GM19372 (cell line): ENCODE data around the gene KY.

ENCODE experiments used
- ATAC-seq: cut with Tn5 transposase; IDR thresholded peaks from one replicate; pipeline ENCODE4 v1.9.1; 2021; ENCODE audit warnings: mild to moderate bottlenecking, low read depth, moderate library complexity; ENCODE audit not compliant: unreplicated experiment

KY gene

GRCh38 chr3:134647902-134648760 is 2.7 kb downstream of the KY start:
- no peak for ATAC-seq

DNA sequence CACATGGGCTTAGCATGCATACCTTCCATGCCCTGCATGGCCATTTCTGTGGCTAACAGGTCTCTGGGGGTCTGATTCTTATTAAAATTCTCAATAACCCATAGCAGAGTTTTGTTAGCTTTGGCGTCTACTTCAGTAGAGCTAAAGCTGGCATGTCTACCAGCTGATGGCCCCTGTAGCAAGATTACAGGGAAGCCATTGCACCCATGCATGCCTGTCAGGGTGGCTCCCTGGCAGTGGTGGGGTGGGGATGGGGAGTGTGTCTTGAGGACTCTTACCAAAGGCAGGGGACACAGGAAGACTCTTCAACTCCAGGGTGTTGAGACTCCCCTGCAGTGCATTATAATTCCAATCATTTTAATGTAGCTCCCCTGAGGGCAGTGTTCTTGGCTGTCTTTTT is 4.7 kb downstream of the KY start:
- ATAC-seq: no peak

DNA sequence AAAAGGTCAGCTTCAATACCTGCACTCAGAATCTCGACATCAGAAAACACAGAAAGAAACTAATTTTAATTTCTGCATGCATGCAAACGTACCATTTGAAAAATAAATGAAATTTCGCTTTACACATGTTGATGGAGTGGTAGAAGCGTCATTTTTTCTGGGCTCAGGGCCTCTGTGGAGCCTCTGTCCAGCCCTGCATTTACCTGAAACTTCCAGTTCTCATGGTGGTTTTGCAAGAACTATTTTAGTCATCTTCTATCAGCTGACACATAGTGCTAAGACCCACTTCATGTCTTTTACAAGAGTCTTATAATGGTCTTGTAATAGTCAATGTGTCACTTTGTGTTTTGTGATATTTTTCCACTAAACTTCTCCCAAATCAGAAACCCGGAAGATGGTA is 5.3 kb downstream of the KY start:
- ATAC-seq: no peak

GRCh38 chr3:134644731-134645514 is 5.9 kb downstream of the KY start:
- ATAC-seq: no peak

- ATAC-seq: no peak
These were observed 7.6 kb downstream of the KY start for GRCh38 chr3:134643150-134643675.

- ATAC-seq: no peak
These were observed 8.2 kb downstream of the KY start for GRCh38 chr3:134642445-134643149.

GRCh38 chr3:134641671-134642300 is 9.0 kb downstream of the KY start:
- no peak for ATAC-seq

- ATAC-seq: no peak
These were observed 9.9 kb downstream of the KY start for GRCh38 chr3:134640872-134641470.

GRCh38 chr3:134640378-134640777 is 10.4 kb downstream of the KY start:
- no peak for ATAC-seq

DNA sequence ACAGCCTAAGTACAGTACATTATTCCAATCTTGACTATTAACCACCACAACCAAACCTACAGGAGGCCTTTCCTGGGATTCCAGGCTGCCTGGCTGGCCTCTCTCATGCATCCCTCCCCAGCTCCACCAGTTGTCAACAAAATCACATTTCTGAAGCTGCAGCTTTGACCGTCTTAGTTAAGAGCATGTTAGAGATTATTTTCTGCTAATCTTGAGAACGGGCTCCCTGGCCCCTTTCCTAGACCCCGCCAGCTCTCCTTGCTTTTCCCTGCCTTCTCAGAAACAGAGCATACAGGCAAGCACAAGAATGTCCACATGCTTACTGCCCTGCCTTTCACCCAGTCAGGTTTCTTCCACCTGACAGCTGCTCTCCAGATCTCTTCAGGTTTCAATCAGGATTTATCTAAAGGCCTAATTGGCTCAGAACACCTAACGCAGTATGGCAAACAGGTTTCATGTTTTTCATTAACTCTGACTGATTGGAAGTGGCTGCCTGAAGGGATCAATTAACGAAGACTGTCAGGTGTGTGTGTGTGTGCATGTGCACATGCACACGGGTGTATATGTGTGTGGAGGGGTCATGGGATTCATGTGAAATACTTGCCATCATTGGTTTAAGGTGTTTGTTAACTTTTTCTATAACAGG is 12.3 kb downstream of the KY start:
- no peak for ATAC-seq

DNA sequence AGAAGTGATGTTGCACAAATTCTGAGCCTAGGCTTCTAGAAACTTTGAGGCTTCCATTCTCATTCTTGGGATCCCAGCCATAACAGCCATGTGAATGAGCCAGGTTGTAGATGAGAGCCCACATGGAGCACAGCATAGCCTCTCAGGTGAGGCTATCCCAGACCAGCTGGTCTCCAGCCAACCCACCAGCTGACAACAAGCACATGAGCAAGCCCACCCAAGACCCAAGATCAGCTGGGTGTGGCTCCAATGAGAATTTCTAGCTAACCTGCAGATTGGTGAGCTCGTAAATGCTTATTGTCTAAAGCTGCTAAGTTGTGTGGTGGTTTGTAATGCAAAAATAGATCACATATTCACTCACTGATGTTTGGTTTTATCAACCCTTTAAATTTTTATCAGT is 14.4 kb downstream of the KY start:
- no peak for ATAC-seq

- no peak for ATAC-seq
These were observed 20.3 kb downstream of the KY start for GRCh38 chr3:134630506-134630905.

GRCh38 chr3:134628884-134629283 is 21.9 kb downstream of the KY start:
- no peak for ATAC-seq

- ATAC-seq: no peak
These were observed 23.0 kb downstream of the KY start for GRCh38 chr3:134627831-134628230.

GRCh38 chr3:134625885-134626741 is 24.7 kb downstream of the KY start:
- ATAC-seq: no peak

DNA sequence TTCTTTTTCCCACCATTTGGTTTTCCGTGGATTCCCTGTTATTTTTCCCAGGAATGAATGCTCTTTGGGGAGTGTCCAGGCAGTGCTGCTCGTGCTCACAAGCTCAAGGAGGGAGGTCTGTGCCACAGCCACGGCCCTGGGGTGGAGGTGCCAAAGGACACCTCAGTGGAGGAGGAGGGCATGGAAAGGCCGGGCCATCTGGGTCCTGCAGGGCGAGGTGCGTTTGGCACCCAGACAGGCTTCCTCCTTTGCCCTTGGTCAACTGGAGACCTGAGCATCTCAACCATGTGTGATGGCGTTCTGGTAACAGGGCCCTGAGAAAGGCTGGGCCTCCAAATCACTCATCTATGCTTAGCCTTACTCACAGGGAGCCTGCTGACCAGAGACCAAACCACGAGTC is 25.4 kb downstream of the KY start:
- ATAC-seq: no peak

DNA sequence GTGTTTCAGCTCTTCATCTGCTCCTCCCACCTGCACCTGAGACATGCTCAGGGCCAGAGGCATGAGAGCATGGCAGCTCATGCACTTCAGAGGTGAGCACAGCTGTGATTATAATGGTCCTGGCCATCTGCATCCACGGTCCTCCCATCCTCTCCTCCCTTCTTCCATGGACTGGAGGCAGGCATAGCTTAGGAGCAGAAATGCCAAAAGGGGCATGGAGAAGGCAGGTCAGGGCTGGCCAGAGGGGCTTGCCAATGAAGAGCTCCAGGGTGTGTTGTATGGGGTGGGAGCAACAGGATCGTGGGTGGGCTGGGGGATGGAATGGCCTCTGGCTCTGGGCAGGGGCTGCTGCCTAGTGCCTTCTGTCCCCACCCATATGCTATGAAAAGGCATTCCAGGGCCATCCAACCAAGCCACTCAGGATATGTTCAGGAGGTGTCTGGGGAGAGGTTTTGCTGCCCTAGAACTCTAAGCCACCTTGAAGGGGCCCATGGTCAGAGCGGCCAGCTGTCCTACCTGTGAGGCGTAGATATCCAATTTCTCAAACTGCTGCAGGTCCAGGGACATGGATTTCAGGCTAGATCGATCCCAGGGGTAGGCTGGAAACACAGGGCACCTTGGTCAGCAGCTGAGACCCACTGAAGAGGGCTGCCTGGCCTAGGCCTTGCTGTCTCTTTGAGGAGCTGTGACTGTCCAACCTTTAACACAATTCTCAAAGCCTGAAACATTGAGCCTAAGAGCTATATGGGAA is 26.1 kb downstream of the KY start:
- ATAC-seq: no peak
